Cardiac fibroblast (primary cell): ENCODE measurements around the gene ALK.

Experiments
- DNase-seq, 2 donors: peaks; one replicate each; pipeline versions ENCODE4 v3.0.0 to v3.0.0-alpha.2; 2010; ENCODE audit warnings: low read depth in 2 of 2
- H3K4me3 ChIP-seq, 2 donors: replicated peaks in 1 of 2; 1 replicate in 1 of 2; 2 replicates in 1 of 2; pipeline ENCODE4 v1.5.1; 2011; ENCODE audit warnings: low read depth in 2 of 2, low read length in 2 of 2, mild to moderate bottlenecking in 2 of 2, moderate library complexity in 1 of 2
- CTCF ChIP-seq: IDR thresholded peaks from one replicate; pipeline ENCODE4 v1.5.1; 2011; ENCODE audit warnings: low read depth, mild to moderate bottlenecking, low read length, inconsistent platforms

The ALK gene

GRCh38 chr2:29495068-29495467 lies 426.3 kb downstream of the ALK start:
- no peak for DNase-seq
- TF ChIP-seq CTCF = no peak
- H3K4me3 ChIP-seq = no peak overlapping the region

- TF ChIP-seq CTCF = no peak
- DNase-seq = no peak
- H3K4me3 ChIP-seq = no peak overlapping the region
Measured at GRCh38 chr2:29492701-29493100, 428.7 kb downstream of the ALK start.

GRCh38 chr2:29490045-29490444 lies 431.3 kb downstream of the ALK start:
- DNase-seq = no peak
- H3K4me3 ChIP-seq = no peak overlapping the region
- TF ChIP-seq CTCF = no peak

GRCh38 chr2:29489568-29489967 lies 431.8 kb downstream of the ALK start:
- TF ChIP-seq CTCF = no peak
- DNase-seq = no peak
- H3K4me3 ChIP-seq = no peak overlapping the region

- no peak for TF ChIP-seq CTCF
- H3K4me3 ChIP-seq = no peak overlapping the region
- DNase-seq = no peak
Measured at GRCh38 chr2:29487967-29488555, 433.3 kb downstream of the ALK start.

GRCh38 chr2:29485631-29486030 lies 435.8 kb downstream of the ALK start:
- DNase-seq = no peak
- no peak for TF ChIP-seq CTCF
- no peak overlapping the region for H3K4me3 ChIP-seq

GRCh38 chr2:29485117-29485516 lies 436.3 kb downstream of the ALK start:
- H3K4me3 ChIP-seq = no peak overlapping the region
- no peak for DNase-seq
- no peak for TF ChIP-seq CTCF
